Stomach smooth muscle (tissue), 2 donors: ENCODE data around the gene SPRED2.
"Not testable (repeated sequence)": the region's sequence is repeated elsewhere in the genome, so short reads cannot be mapped to it uniquely, and the experiment has no call there.

Experiments
- H3K27ac ChIP-seq: one replicate; pipeline ENCODE4 v1.7.0; 2013; ENCODE audit warnings: mild to moderate bottlenecking, low read length, inconsistent platforms
- H3K27me3 ChIP-seq, 2 donors: one replicate each; pipeline ENCODE4 v1.7.0; 2013; ENCODE audit warnings: low read length in 2 of 2; ENCODE audit not compliant: insufficient read depth in 2 of 2, control insufficient read depth in 1 of 2
- H3K36me3 ChIP-seq, 2 donors: one replicate each; pipeline ENCODE4 v1.7.0; 2013; ENCODE audit warnings: low read length in 2 of 2; ENCODE audit not compliant: control insufficient read depth in 2 of 2, insufficient read depth in 2 of 2
- H3K4me1 ChIP-seq: one replicate; pipeline ENCODE4 v1.7.0; 2013; ENCODE audit warnings: low read length; ENCODE audit not compliant: control insufficient read depth, insufficient read depth
- H3K4me3 ChIP-seq, 2 donors: one replicate each; pipeline ENCODE4 v1.7.0; 2013; ENCODE audit warnings: low read length in 2 of 2
- H3K9ac ChIP-seq, 2 donors: one replicate each; pipeline ENCODE4 v1.7.0; 2013; ENCODE audit warnings: low read length in 2 of 2, mild to moderate bottlenecking in 1 of 2
- H3K9me3 ChIP-seq, 2 donors: one replicate each; pipeline ENCODE4 v1.7.0; 2013; ENCODE audit warnings: low read length in 2 of 2; ENCODE audit not compliant: control insufficient read depth in 2 of 2
- donor health status: healthy.
- donor health status: Pancreatic carcinoma.

Gene SPRED2

GRCh38 chr2:65320042-65320725 lies 112.2 kb downstream of the SPRED2 start:
- H3K4me1 ChIP-seq = peaks cover 3% of the 10 kb centered on the region
- H3K4me3 ChIP-seq = no peak overlapping the region
- H3K9ac ChIP-seq = no peak overlapping the region
- H3K27me3 ChIP-seq = no peaks in the 10 kb centered on the region
- peaks cover 5 to 14% of the 10 kb centered on the region in 2 donors for H3K36me3 ChIP-seq
- H3K9me3 ChIP-seq = no peaks in the 10 kb centered on the region
- no peak overlapping the region for H3K27ac ChIP-seq

GRCh38 chr2:65319674-65320041 lies 112.7 kb downstream of the SPRED2 start:
- Histone ChIP-seq H3K36me3 (peaks cover 10 to 19% of the 10 kb centered on the region in 2 donors), H3K27me3 (no peaks in the 10 kb centered on the region), H3K9me3 (no peaks in the 10 kb centered on the region), H3K27ac (no peak overlapping the region), H3K4me3 (no peak overlapping the region), H3K4me1 (peaks cover 1% of the 10 kb centered on the region), H3K9ac (no peak overlapping the region)

GRCh38 chr2:65319072-65319673 lies 113.2 kb downstream of the SPRED2 start:
- Histone ChIP-seq H3K27ac (no peak overlapping the region), H3K36me3 (peaks cover 15 to 19% of the 10 kb centered on the region in 2 donors), H3K4me1 (no peaks in the 10 kb centered on the region), H3K4me3 (no peak overlapping the region), H3K9me3 (no peaks in the 10 kb centered on the region), H3K27me3 (no peaks in the 10 kb centered on the region), H3K9ac (no peak overlapping the region)

- no peak overlapping the region for H3K4me3 ChIP-seq
- H3K9me3 ChIP-seq = no peaks in the 10 kb centered on the region
- no peaks in the 10 kb centered on the region for H3K4me1 ChIP-seq
- H3K9ac ChIP-seq = no peak overlapping the region
- no peak overlapping the region for H3K27ac ChIP-seq
- H3K36me3 ChIP-seq = peaks cover 26 to 30% of the 10 kb centered on the region in 2 donors
- H3K27me3 ChIP-seq = no peaks in the 10 kb centered on the region
Observed at GRCh38 chr2:65317841-65318240, 114.6 kb downstream of the SPRED2 start.

GRCh38 chr2:65317351-65317750 lies 115.0 kb downstream of the SPRED2 start:
- not testable (repeated sequence) for H3K4me1 ChIP-seq, H3K4me3 ChIP-seq, H3K27ac ChIP-seq, H3K27me3 ChIP-seq, H3K9me3 ChIP-seq, H3K9ac ChIP-seq
- H3K36me3 ChIP-seq = peaks cover 26 to 32% of the 10 kb centered on the region in 2 donors

GRCh38 chr2:65316072-65316471 lies 116.3 kb downstream of the SPRED2 start:
- Histone ChIP-seq H3K36me3 (peaks cover 26 to 40% of the 10 kb centered on the region in 2 donors), H3K9ac (no peak overlapping the region), H3K27ac (no peak overlapping the region)

GRCh38 chr2:65314801-65315441 lies 117.5 kb downstream of the SPRED2 start:
- H3K4me1 ChIP-seq = peaks cover under 1% of the 10 kb centered on the region
- no peak overlapping the region for H3K4me3 ChIP-seq
- no peaks in the 10 kb centered on the region for H3K27me3 ChIP-seq
- no peak overlapping the region for H3K27ac ChIP-seq
- no peak overlapping the region for H3K9ac ChIP-seq
- peaks cover 26 to 39% of the 10 kb centered on the region in 2 donors for H3K36me3 ChIP-seq
- H3K9me3 ChIP-seq = no peaks in the 10 kb centered on the region

More at GRCh38 chr2:65316072-65316471, 116.3 kb downstream of the SPRED2 start:
- H3K9me3 ChIP-seq = no peaks in the 10 kb centered on the region
- no peaks in the 10 kb centered on the region for H3K4me1 ChIP-seq
- no peak overlapping the region for H3K4me3 ChIP-seq
- no peaks in the 10 kb centered on the region for H3K27me3 ChIP-seq

- Histone ChIP-seq H3K4me3 (no peak overlapping the region), H3K27ac (no peak overlapping the region), H3K36me3 (peaks cover 26 to 40% of the 10 kb centered on the region in 2 donors), H3K9ac (no peak overlapping the region), H3K4me1 (peaks cover 5% of the 10 kb centered on the region), H3K9me3 (no peaks in the 10 kb centered on the region), H3K27me3 (no peaks in the 10 kb centered on the region)
Observed at GRCh38 chr2:65313954-65314256, 118.5 kb downstream of the SPRED2 start.

GRCh38 chr2:65313126-65313953 lies 119.1 kb downstream of the SPRED2 start:
- H3K4me3 ChIP-seq = no peak overlapping the region
- no peaks in the 10 kb centered on the region for H3K9me3 ChIP-seq
- H3K36me3 ChIP-seq = peaks cover 26 to 40% of the 10 kb centered on the region in 2 donors
- H3K27me3 ChIP-seq = no peaks in the 10 kb centered on the region
- H3K27ac ChIP-seq = no peak overlapping the region
- peaks cover 5% of the 10 kb centered on the region for H3K4me1 ChIP-seq
- no peak overlapping the region for H3K9ac ChIP-seq

GRCh38 chr2:65311596-65311995 lies 120.8 kb downstream of the SPRED2 start:
- Histone ChIP-seq H3K9me3 (no peaks in the 10 kb centered on the region), H3K36me3 (peaks cover 26 to 40% of the 10 kb centered on the region in 2 donors), H3K27ac (no peak overlapping the region)

More at GRCh38 chr2:65311596-65311995, 120.8 kb downstream of the SPRED2 start:
- Histone ChIP-seq H3K27me3 (no peaks in the 10 kb centered on the region), H3K4me1 (peaks cover 5% of the 10 kb centered on the region), H3K9ac (no peak overlapping the region), H3K4me3 (no peak overlapping the region)
